ENCODE data around the gene UGGT2.
"Not testable (repeated sequence)": the region's sequence is repeated elsewhere in the genome, so short reads cannot be mapped to it uniquely, and the experiment has no call there.

DNA sequence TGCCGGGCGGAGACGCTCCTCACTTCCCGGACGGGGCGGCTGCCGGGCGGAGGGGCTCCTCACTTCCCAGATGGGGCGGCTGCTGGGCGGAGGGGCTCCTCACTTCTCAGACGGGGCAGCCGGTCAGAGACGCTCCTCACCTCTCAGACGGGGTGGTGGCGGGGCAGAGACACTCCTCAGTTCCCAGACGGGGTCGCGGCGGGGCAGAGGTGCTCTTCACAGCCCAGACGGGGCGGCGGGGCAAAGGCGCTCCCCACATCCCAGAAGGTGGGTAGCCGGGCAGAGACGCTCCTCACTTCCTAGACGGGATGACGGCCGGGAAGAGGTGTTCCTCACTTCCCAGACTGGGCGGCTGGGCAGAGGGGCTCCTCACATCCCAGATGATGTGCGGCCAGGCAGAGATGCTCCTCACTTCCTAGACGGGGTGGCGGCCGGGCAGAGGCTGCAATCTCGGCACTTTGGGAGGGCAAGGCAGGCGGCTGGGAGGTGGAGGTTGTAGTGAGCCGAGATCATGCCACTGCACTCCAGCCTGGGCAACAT is 124.8 kb downstream of the UGGT2 start:
- TF ChIP-seq, protein P1, sequence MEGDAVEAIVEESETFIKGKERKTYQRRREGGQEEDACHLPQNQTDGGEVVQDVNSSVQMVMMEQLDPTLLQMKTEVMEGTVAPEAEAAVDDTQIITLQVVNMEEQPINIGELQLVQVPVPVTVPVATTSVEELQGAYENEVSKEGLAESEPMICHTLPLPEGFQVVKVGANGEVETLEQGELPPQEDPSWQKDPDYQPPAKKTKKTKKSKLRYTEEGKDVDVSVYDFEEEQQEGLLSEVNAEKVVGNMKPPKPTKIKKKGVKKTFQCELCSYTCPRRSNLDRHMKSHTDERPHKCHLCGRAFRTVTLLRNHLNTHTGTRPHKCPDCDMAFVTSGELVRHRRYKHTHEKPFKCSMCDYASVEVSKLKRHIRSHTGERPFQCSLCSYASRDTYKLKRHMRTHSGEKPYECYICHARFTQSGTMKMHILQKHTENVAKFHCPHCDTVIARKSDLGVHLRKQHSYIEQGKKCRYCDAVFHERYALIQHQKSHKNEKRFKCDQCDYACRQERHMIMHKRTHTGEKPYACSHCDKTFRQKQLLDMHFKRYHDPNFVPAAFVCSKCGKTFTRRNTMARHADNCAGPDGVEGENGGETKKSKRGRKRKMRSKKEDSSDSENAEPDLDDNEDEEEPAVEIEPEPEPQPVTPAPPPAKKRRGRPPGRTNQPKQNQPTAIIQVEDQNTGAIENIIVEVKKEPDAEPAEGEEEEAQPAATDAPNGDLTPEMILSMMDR (IDR thresholded peaks at IDR 0.05): not testable (repeated sequence)
- TF ChIP-seq POLR2A (IDR thresholded peaks at IDR 0.05): not testable (repeated sequence)

All from lower leg skin (tissue), 3 donors.